Mucosa of stomach (tissue), 1 donor: ENCODE measurements around the gene RALGPS1.

Experiments
- H3K27me3 ChIP-seq: one replicate; pipeline ENCODE4 v1.7.0; 2013; ENCODE audit warnings: mild to moderate bottlenecking, low read length; ENCODE audit not compliant: control insufficient read depth, insufficient read depth
- H3K36me3 ChIP-seq: one replicate; pipeline ENCODE4 v1.7.0; 2013; ENCODE audit warnings: low read length; ENCODE audit not compliant: control insufficient read depth, insufficient read depth
- H3K4me1 ChIP-seq: one replicate; pipeline ENCODE4 v1.7.0; 2013; ENCODE audit warnings: mild to moderate bottlenecking, low read length; ENCODE audit not compliant: control insufficient read depth, insufficient read depth
- H3K4me3 ChIP-seq: one replicate; pipeline ENCODE4 v1.7.0; 2013; ENCODE audit warnings: low read length
- H3K9ac ChIP-seq: one replicate; pipeline ENCODE4 v1.7.0; 2013; ENCODE audit warnings: mild to moderate bottlenecking, low read length, moderate library complexity
- H3K9me3 ChIP-seq: one replicate; pipeline ENCODE4 v1.7.0; 2013; ENCODE audit warnings: mild to moderate bottlenecking, low read length, moderate library complexity; ENCODE audit not compliant: control insufficient read depth
- donor health status: Pancreatic carcinoma.

Gene RALGPS1

GRCh38 chr9:126965077-126965476, 50.5 kb downstream of the RALGPS1 start:
- H3K27me3 ChIP-seq, result no peaks in the 10 kb centered on the region
- H3K36me3 ChIP-seq, result no peaks in the 10 kb centered on the region
- no peak overlapping the region for H3K9ac ChIP-seq
- H3K9me3 ChIP-seq, result no peaks in the 10 kb centered on the region
- H3K4me1 ChIP-seq, result peaks cover 8% of the 10 kb centered on the region
- no peak overlapping the region for H3K4me3 ChIP-seq

GRCh38 chr9:126965541-126966428, 51.2 kb downstream of the RALGPS1 start:
- Histone ChIP-seq H3K4me3 (no peak overlapping the region), H3K4me1 (peaks cover 8% of the 10 kb centered on the region), H3K36me3 (no peaks in the 10 kb centered on the region), H3K27me3 (no peaks in the 10 kb centered on the region), H3K9me3 (no peaks in the 10 kb centered on the region), H3K9ac (no peak overlapping the region)

GRCh38 chr9:126971261-126971660, 56.7 kb downstream of the RALGPS1 start:
- H3K9ac ChIP-seq, result no peak overlapping the region
- no peaks in the 10 kb centered on the region for H3K36me3 ChIP-seq
- H3K27me3 ChIP-seq, result no peaks in the 10 kb centered on the region
- no peaks in the 10 kb centered on the region for H3K4me1 ChIP-seq
- H3K9me3 ChIP-seq, result no peaks in the 10 kb centered on the region
- no peak overlapping the region for H3K4me3 ChIP-seq

- Histone ChIP-seq H3K9ac (no peak overlapping the region), H3K9me3 (no peaks in the 10 kb centered on the region), H3K36me3 (no peaks in the 10 kb centered on the region), H3K4me1 (peaks cover 7% of the 10 kb centered on the region), H3K4me3 (no peak overlapping the region), H3K27me3 (no peaks in the 10 kb centered on the region)
Observed at GRCh38 chr9:126973651-126974529, 59.3 kb downstream of the RALGPS1 start.

- peaks cover 9% of the 10 kb centered on the region for H3K4me1 ChIP-seq
- no peaks in the 10 kb centered on the region for H3K27me3 ChIP-seq
- H3K9me3 ChIP-seq, result no peaks in the 10 kb centered on the region
- H3K9ac ChIP-seq, result no peak overlapping the region
- H3K36me3 ChIP-seq, result no peaks in the 10 kb centered on the region
- no peak overlapping the region for H3K4me3 ChIP-seq
Observed at GRCh38 chr9:126974594-126974993, 60.0 kb downstream of the RALGPS1 start.

DNA sequence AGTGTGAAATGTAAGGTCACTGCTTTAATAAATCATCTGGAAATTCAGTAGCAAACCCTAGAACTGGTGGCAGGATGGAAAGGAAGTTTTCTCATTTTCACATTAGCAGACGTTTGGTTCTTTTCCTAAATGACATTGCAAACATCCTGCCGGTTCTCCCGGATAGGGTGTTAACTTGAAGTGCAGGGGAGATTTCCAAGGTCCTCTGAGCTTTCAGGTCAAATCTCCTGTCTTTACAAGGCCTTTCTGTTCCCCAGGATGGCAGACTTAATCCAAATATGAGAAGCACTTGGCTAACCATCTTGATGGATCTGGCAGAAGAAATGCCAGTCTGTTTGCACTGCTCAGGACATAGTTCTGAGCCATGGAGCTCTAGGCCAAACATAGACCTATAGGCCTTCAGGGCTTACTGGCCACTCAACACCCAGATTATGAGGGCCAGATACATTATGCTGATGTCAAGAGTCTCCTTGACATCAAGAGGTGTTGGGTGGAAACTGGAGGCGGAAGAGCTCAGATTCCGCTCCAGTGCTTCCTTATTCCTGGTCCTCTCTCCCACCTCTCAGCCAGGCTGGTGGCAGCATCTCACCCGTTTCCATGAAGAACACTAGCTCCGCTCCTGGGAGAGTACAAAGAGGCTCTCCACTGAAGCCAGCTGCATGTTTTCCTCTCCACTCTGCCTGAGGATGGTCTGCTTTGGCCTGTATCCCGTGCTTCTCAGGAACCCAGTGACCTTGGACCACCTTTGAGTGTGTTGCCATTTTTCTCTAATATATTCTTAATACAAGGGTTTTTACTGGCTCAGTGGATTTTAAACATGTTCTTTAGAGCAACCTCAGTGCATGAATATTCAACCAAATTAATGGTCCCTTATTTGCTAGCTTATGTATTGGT, 61.0 kb downstream of the RALGPS1 start:
- Histone ChIP-seq H3K9ac (no peak overlapping the region), H3K4me1 (peaks cover 9% of the 10 kb centered on the region), H3K4me3 (no peak overlapping the region), H3K9me3 (no peaks in the 10 kb centered on the region), H3K36me3 (no peaks in the 10 kb centered on the region), H3K27me3 (no peaks in the 10 kb centered on the region)

DNA sequence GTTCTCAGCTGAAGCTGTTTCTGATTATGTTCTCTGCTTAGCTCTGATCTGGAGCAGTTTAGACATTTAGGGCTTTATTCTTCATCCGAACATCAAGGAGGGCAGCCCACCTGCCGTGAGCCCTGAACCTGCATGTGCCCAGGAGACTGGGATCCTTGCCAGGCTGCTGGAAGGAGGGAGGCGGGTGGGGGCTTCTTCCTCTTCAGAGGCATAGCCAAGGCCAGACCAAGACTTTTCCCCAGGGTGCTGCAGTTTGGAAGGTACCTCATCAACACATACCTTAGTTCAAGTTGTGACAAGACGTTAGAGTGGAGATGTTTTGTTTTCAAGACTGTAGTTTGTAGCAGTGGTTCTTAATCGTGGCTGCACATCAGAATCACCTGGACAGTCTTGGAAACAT, 64.9 kb downstream of the RALGPS1 start:
- Histone ChIP-seq H3K9me3 (no peaks in the 10 kb centered on the region), H3K36me3 (no peaks in the 10 kb centered on the region), H3K4me1 (peaks cover 19% of the 10 kb centered on the region), H3K27me3 (no peaks in the 10 kb centered on the region), H3K4me3 (no peak overlapping the region), H3K9ac (no peak overlapping the region)

DNA sequence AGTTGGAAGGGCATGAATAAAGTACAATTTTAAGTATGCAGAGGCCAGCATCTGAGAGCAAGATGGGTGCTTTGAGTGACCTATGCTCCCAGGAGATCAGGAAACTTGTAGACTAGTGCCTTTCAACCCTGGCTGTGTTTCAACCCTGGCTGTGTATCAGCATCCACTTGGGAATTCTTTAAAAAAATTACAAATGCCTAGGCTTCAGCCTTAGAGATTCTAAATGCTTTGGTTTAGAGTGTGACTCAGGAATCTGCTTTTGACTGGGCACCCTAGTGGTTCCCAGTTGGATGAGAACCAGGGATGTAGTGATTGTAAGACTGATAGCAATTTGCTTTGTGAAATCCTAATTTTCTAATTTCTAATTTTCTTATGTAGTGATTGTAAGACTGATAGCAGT, 65.6 kb downstream of the RALGPS1 start:
- Histone ChIP-seq H3K27me3 (no peaks in the 10 kb centered on the region), H3K9ac (no peak overlapping the region), H3K4me3 (no peak overlapping the region), H3K9me3 (no peaks in the 10 kb centered on the region), H3K4me1 (peaks cover 27% of the 10 kb centered on the region), H3K36me3 (no peaks in the 10 kb centered on the region)

DNA sequence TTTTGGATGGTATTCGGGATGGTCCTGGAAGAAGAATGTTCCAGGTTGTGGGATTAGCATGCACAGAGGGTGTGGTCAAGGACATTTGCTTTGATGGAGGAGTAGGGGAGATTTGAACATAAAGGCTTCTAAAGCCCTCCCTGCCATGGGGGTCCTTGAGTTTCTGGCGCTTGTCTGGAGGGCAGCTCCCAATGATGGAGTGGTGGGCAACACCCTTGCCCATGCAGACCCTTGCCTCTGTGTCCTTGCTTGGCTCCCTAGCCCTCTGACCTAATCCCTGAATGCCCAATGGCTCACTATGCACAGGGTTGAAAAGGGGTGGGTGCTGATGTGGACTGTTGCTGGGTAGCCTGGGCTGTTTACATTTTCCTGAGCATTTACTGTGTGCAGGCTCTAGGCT, 66.6 kb downstream of the RALGPS1 start:
- H3K36me3 ChIP-seq, result no peaks in the 10 kb centered on the region
- no peak overlapping the region for H3K4me3 ChIP-seq
- no peaks in the 10 kb centered on the region for H3K9me3 ChIP-seq
- peaks cover 35% of the 10 kb centered on the region for H3K4me1 ChIP-seq
- H3K27me3 ChIP-seq, result no peaks in the 10 kb centered on the region
- no peak overlapping the region for H3K9ac ChIP-seq

GRCh38 chr9:126982215-126983002, 67.8 kb downstream of the RALGPS1 start:
- Histone ChIP-seq H3K4me1 (peaks cover 47% of the 10 kb centered on the region), H3K27me3 (no peaks in the 10 kb centered on the region), H3K4me3 (no peak overlapping the region), H3K36me3 (no peaks in the 10 kb centered on the region), H3K9ac (no peak overlapping the region), H3K9me3 (no peaks in the 10 kb centered on the region)

DNA sequence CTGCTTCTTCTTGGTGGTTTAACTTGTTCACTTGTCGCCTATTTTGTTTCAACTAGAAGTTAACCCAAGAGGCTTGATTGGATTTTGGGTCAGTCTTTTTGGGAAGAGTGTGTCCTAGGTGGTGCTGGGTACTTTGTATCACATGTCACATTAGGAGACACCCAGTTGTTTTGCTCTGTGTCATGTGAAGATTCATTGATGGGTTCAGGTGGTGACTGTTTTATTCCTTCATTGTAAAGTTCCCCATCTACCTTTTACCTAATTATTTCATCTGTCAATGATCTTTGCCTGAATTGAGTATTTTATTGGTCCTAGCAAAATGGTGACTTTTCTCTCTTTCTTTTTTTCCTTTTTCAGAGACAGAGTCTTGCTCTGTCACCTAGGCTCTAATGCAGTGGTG, 69.2 kb downstream of the RALGPS1 start:
- Histone ChIP-seq H3K4me3 (no peak overlapping the region), H3K9me3 (no peaks in the 10 kb centered on the region), H3K4me1 (peaks cover 43% of the 10 kb centered on the region), H3K9ac (no peak overlapping the region), H3K36me3 (no peaks in the 10 kb centered on the region), H3K27me3 (no peaks in the 10 kb centered on the region)
